Activated naive CD4-positive, alpha-beta T cell treated with anti-CD3 and anti-CD28 coated beads for 36 hours (primary cell): Measurements from ENCODE around the gene VSIG10. TPM values are rescaled to one million over a fixed set of nuclear protein-coding genes. Genes with fewer than 3 reads are reported as not detected.
A peak's percentile ranks its signal among the peaks of the same experiment; 100 is the strongest.
"Not testable (repeated sequence)": the region's sequence is repeated elsewhere in the genome, so short reads cannot be mapped to it uniquely, and the experiment has no call there.

Experiments
- CTCF ChIA-PET: fragments of 350-600 bp; sonication (Branson Sonifier 250); formaldehyde crosslinking; loops from one replicate; lab custom pipeline; 2021; ENCODE audit warnings: antibody characterized with exemption; lab: Charles Lee
- DNase-seq: peaks from one replicate; pipeline ENCODE4 v3.0.0-alpha.2; 2020
- H3K27ac Mint-ChIP-seq: one replicate; pipeline ENCODE4 v1.8.0; 2021; ENCODE audit warnings: mild to moderate bottlenecking, mixed read lengths
- H3K27me3 Mint-ChIP-seq: one replicate; pipeline ENCODE4 v1.8.0; 2021; ENCODE audit warnings: low read depth, mixed read lengths
- H3K36me3 Mint-ChIP-seq: one replicate; pipeline ENCODE4 v1.8.0; 2021; ENCODE audit warnings: low read depth, mixed read lengths
- H3K4me1 Mint-ChIP-seq: one replicate; pipeline ENCODE4 v1.8.0; 2021; ENCODE audit warnings: low read depth, mixed read lengths
- H3K4me3 Mint-ChIP-seq: one replicate; pipeline ENCODE4 v1.8.0; 2021; ENCODE audit warnings: mild to moderate bottlenecking, moderate library complexity, mixed read lengths
- H3K9me3 Mint-ChIP-seq: one replicate; pipeline ENCODE4 v1.8.0; 2021; ENCODE audit warnings: mixed read lengths
- intact Hi-C: fragments of 100-400 bp; cut with micrococcal nuclease; formaldehyde crosslinking; loops from one replicate; pipeline ENCODE4 v1.15.1; 2023
- total RNA-seq, 2 experiments: library from RNA; stranded (reverse); gene quantifications; one replicate each; pipeline ENCODE4 v1.2.3, GENCODE V29; 2021

The VSIG10 gene
- total RNA-seq, 2 experiments from 2014 or later, result 1.7 to 2.4 TPM

- no peaks in the 10 kb centered on the region for H3K36me3 Mint-ChIP-seq
- no peak overlapping the region for H3K4me3 Mint-ChIP-seq
- peaks cover 5% of the 10 kb centered on the region for H3K4me1 Mint-ChIP-seq
- peaks cover 16% of the 10 kb centered on the region for H3K27me3 Mint-ChIP-seq
- no peak overlapping the region for H3K27ac Mint-ChIP-seq
- CTCF ChIA-PET, result no interaction called here
- intact Hi-C loops, result no loop called here
- no peak for DNase-seq
- H3K9me3 Mint-ChIP-seq, result no peaks in the 10 kb centered on the region
Observed at GRCh38 chr12:118107011-118107410, 3.2 kb upstream of the VSIG10 start.

- CTCF ChIA-PET, result interaction anchor here (0.7 kb wide), 1 partner anchor 18 kb away, joined by 3 read pairs; no protein-coding TSS in a partner anchor
- intact Hi-C loops, result loop anchor here (2.0 kb wide), 1 partner anchor 228 kb away; no protein-coding TSS in a partner anchor
- no peaks in the 10 kb centered on the region for H3K9me3 Mint-ChIP-seq
Observed at GRCh38 chr12:118103201-118103600, 610 bp downstream of the VSIG10 start.

DNA sequence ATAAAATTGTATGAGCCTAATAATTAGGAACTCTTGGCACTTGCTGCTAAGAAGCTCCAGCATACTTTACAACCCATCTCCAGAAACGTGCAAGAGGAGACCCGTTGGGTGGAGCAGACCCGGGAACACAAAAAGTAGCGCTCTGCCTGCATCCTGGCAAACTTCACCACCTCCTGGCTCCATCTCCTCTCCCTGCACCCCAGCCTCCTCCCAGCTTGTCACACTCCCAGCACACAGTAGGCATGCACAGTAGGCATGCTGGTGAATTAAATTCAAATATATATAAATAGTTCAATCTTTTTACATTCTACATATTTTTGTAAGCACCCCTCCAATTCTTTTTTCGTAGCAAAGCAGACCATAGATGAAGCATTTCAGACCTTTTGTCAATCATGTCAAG, 1.2 kb downstream of the VSIG10 start:
- H3K36me3 Mint-ChIP-seq, result no peaks in the 10 kb centered on the region
- no peak for DNase-seq
- peak overlapping the region; percentile 68 for H3K4me3 Mint-ChIP-seq
- no peaks in the 10 kb centered on the region for H3K9me3 Mint-ChIP-seq
- intact Hi-C loops, result loop anchor here (2.0 kb wide), 1 partner anchor 228 kb away; no protein-coding TSS in a partner anchor
- no peak overlapping the region for H3K27ac Mint-ChIP-seq
- H3K4me1 Mint-ChIP-seq, result peaks cover 5% of the 10 kb centered on the region
- CTCF ChIA-PET, result no interaction called here
- H3K27me3 Mint-ChIP-seq, result peaks cover 20% of the 10 kb centered on the region

More at GRCh38 chr12:118103201-118103600, 610 bp downstream of the VSIG10 start:
- peaks cover 20% of the 10 kb centered on the region for H3K27me3 Mint-ChIP-seq
- H3K4me1 Mint-ChIP-seq, result peaks cover 5% of the 10 kb centered on the region
- H3K4me3 Mint-ChIP-seq, result peak overlapping the region; percentile 68
- no peaks in the 10 kb centered on the region for H3K36me3 Mint-ChIP-seq
- no peak overlapping the region for H3K27ac Mint-ChIP-seq
- peak; percentile 7 for DNase-seq

- CTCF ChIA-PET, result interaction anchor here (1.0 kb wide), 1 partner anchor 16 kb away, joined by 3 read pairs; no protein-coding TSS in a partner anchor
- DNase-seq, result no peak
- Mint-ChIP-seq H3K9me3 (no peaks in the 10 kb centered on the region), H3K27me3 (peaks cover 20% of the 10 kb centered on the region), H3K27ac (no peak overlapping the region), H3K4me3 (no peak overlapping the region), H3K36me3 (no peaks in the 10 kb centered on the region), H3K4me1 (peaks cover 5% of the 10 kb centered on the region)
- intact Hi-C loops, result loop anchor here (2.0 kb wide), 1 partner anchor 227 kb away; no protein-coding TSS in a partner anchor
Observed at GRCh38 chr12:118102070-118102469, 1.7 kb downstream of the VSIG10 start.

DNA sequence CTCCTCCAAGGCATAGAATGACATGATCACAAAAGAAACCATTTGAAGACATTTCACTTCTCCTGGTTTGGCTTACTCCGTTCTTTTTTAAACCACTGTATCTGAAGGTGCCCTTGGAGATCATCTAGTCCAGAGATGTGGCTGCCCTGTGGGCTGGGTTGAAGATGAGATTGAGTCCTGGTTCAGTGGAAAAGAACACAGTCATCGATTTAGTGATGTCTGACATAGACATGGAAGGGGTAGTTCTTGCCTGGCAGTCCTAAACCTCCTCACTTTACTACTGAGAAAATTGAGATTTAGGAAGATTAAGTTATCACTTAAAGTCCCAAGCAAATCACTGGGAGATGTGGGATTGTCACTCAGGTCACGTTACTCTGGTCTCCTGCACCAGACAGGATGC, 2.8 kb downstream of the VSIG10 start:
- no peak for DNase-seq
- Mint-ChIP-seq H3K27ac (no peak overlapping the region), H3K9me3 (no peaks in the 10 kb centered on the region), H3K4me1 (peaks cover 5% of the 10 kb centered on the region), H3K36me3 (no peaks in the 10 kb centered on the region), H3K4me3 (no peak overlapping the region), H3K27me3 (peaks cover 20% of the 10 kb centered on the region)
- intact Hi-C loops, result no loop called here
- CTCF ChIA-PET, result interaction anchor here (1.0 to 1.3 kb wide), 2 partner anchors 15 to 20 kb away, joined by 3 read pairs; no protein-coding TSS in a partner anchor

DNA sequence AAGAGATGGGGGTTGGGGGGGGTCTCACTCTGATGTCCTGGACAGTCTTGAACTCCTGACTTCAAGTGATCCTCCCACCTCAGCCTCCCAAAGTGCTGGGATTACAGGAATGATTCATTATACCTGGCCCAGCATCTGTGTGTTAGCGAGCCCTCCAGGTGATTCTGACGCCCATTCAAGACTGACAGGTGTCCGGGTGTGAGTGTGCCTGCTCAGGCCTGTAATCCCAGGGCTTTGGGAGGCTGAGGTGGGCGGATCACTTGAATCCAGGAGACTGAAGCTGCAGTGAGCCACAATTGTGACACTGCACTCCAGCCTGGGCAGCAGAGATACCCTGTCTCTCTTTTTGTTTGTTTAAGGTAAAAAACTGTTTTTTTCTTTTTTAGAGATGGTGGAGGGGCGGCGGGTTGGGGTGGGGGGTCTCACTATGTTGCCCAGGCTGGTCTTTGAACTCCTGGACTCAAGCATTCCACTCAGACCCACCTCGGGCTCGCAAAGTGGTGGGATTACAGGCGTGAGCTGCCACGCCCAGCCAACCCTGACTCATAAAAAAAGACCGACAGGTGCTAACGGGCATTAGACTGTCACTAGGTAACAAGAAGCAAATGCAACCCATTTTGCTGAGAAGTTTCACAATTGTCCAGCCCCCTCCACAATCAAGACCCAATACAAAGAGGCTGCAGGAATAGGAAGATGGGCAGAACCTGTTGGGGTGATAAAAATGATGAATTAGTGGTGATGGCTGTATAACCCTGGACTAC, 4.7 kb downstream of the VSIG10 start:
- CTCF ChIA-PET, result no interaction called here
- Mint-ChIP-seq H3K27ac (no peak overlapping the region), H3K4me1 (peaks cover 2% of the 10 kb centered on the region), H3K4me3 (no peak overlapping the region), H3K36me3 (no peaks in the 10 kb centered on the region), H3K9me3 (no peaks in the 10 kb centered on the region), H3K27me3 (peaks cover 13% of the 10 kb centered on the region)
- DNase-seq, result no peak
- intact Hi-C loops, result no loop called here

GRCh38 chr12:118098401-118098800, 5.4 kb downstream of the VSIG10 start:
- H3K27me3 Mint-ChIP-seq, result peaks cover 13% of the 10 kb centered on the region
- H3K4me3 Mint-ChIP-seq, result no peak overlapping the region
- intact Hi-C loops, result no loop called here
- H3K4me1 Mint-ChIP-seq, result peaks cover 2% of the 10 kb centered on the region
- no peak for DNase-seq
- H3K27ac Mint-ChIP-seq, result no peak overlapping the region
- CTCF ChIA-PET, result no interaction called here
- H3K36me3 Mint-ChIP-seq, result no peaks in the 10 kb centered on the region
- H3K9me3 Mint-ChIP-seq, result no peaks in the 10 kb centered on the region

DNA sequence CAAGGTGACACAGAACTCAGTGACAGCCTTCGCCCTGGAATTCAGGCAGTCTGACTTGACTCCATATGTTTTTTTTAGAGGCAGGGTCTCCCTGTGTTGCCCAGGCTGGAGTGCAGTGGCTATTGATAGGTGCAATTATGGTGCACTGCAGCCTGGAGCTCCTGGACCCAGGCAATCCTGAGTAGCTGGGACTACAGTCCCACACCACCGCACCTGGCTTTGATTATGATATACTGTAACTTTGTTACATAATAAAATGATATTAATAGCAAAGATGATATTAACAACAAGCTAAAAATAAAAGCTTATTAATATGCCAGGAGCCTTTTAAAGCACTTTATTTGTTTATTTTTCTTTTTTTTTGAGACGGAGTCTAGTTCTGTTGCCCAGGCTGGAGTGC, 9.8 kb downstream of the VSIG10 start:
- CTCF ChIA-PET, result interaction anchor here (1.0 kb wide), 1 partner anchor 17 kb away, joined by 4 read pairs; no protein-coding TSS in a partner anchor
- Mint-ChIP-seq H3K27ac (no peak overlapping the region), H3K4me1 (no peaks in the 10 kb centered on the region), H3K27me3 (no peaks in the 10 kb centered on the region), H3K4me3 (no peak overlapping the region), H3K36me3 (no peaks in the 10 kb centered on the region), H3K9me3 (no peaks in the 10 kb centered on the region)
- DNase-seq, result no peak
- intact Hi-C loops, result no loop called here

GRCh38 chr12:118089782-118090181, 14.0 kb downstream of the VSIG10 start:
- no peak for DNase-seq
- no peaks in the 10 kb centered on the region for H3K36me3 Mint-ChIP-seq
- no peaks in the 10 kb centered on the region for H3K27me3 Mint-ChIP-seq
- H3K4me1 Mint-ChIP-seq, result no peaks in the 10 kb centered on the region
- H3K27ac Mint-ChIP-seq, result no peak overlapping the region
- no peaks in the 10 kb centered on the region for H3K9me3 Mint-ChIP-seq
- intact Hi-C loops, result no loop called here
- H3K4me3 Mint-ChIP-seq, result no peak overlapping the region
- CTCF ChIA-PET, result interaction anchor here (0.8 kb wide), 1 partner anchor 253 kb away, joined by 3 read pairs; no protein-coding TSS in a partner anchor

DNA sequence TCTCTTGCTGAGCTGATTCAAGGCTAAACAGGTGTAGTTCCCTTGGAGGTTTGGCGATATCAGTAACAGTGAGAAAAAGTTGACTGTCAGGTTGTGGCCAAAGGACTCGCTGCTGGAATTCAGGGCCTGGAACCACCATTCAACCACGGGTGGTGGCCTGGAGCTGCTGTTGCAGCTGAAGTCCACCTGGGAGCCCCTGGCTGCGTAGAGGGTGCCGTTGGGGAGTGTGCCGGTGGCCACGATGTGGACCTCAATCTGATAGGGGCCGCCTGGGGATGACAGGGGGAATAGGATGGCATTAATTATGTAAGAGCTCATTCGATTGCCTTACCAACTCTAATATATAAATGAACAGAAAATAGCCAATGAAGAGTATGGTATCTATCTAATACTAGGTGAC, 21.6 kb downstream of the VSIG10 start:
- Mint-ChIP-seq H3K27ac (no peak overlapping the region), H3K36me3 (no peaks in the 10 kb centered on the region), H3K9me3 (no peaks in the 10 kb centered on the region), H3K4me1 (no peaks in the 10 kb centered on the region), H3K4me3 (no peak overlapping the region), H3K27me3 (no peaks in the 10 kb centered on the region)
- CTCF ChIA-PET, result interaction anchor here (1.6 kb wide), 1 partner anchor 225 kb away, joined by 5 read pairs; no protein-coding TSS in a partner anchor
- DNase-seq, result no peak
- intact Hi-C loops, result no loop called here

DNA sequence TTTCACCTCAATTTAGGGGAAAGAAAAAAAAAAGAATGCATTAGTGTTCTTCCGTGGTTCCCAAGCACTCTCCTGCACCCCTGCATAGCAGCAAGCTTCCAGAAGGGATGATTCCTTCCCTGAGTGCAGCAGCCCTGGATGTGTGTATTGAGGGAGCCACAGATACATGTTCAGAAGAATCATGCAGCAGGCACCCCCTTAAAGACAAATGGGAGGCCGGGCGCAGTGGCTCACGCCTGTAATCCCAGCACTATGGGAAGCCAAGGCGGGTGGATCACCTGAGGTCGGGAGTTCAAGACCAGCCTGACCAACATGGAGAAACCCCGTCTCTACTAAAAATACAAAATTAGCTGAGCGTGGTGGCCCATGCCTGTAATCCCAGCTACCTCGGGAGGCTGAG, 22.3 kb downstream of the VSIG10 start:
- CTCF ChIA-PET, H3K4me3 Mint-ChIP-seq, DNase-seq, H3K27me3 Mint-ChIP-seq, H3K4me1 Mint-ChIP-seq, H3K27ac Mint-ChIP-seq, H3K36me3 Mint-ChIP-seq, H3K9me3 Mint-ChIP-seq, intact Hi-C loops: not testable (repeated sequence)

DNA sequence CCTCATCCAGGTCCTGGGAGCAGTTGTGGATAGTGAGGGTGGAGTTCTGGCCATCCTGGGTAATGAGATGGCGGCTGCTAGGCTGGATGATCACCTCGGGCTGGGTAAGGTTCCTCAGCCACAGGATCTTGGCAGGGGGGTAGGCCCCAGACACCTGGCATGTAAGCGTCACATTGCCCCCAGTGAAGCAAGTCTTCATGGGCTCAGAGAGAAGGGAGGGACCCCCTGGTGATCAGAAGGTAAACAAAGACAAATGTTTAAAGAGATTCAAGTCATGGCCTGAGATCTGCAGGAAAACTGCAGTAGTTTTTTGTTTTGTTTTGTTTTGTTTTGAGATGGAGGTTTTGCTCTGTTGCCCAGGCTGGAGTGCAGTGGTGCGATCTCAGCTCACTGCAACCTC, 30.0 kb downstream of the VSIG10 start:
- Mint-ChIP-seq H3K27ac (no peak overlapping the region), H3K4me1 (no peaks in the 10 kb centered on the region), H3K9me3 (no peaks in the 10 kb centered on the region), H3K27me3 (no peaks in the 10 kb centered on the region), H3K36me3 (no peaks in the 10 kb centered on the region), H3K4me3 (no peak overlapping the region)
- no peak for DNase-seq
- CTCF ChIA-PET, result no interaction called here
- intact Hi-C loops, result no loop called here

- H3K4me3 Mint-ChIP-seq, result no peak overlapping the region
- intact Hi-C loops, result no loop called here
- CTCF ChIA-PET, result no interaction called here
- peaks cover 4% of the 10 kb centered on the region for H3K4me1 Mint-ChIP-seq
- no peaks in the 10 kb centered on the region for H3K36me3 Mint-ChIP-seq
- DNase-seq, result no peak
- H3K9me3 Mint-ChIP-seq, result no peaks in the 10 kb centered on the region
- H3K27ac Mint-ChIP-seq, result no peak overlapping the region
- H3K27me3 Mint-ChIP-seq, result peaks cover 5% of the 10 kb centered on the region
Observed at GRCh38 chr12:118070650-118071049, 33.2 kb downstream of the VSIG10 start.
